H1 (cell line): ENCODE results near the gene XPNPEP2. TPM values are rescaled to one million over a fixed set of nuclear protein-coding genes. Genes with fewer than 3 reads are reported as not detected.

Experiments
- CTCF ChIA-PET: fragments of 300-600 bp; sonication (Branson Sonifier 250); formaldehyde crosslinking; loops from one replicate; lab custom pipeline; 2021; ENCODE audit not compliant: partially characterized antibody; lab: Charles Lee
- POLR2A ChIA-PET: fragments of 300-600 bp; sonication (Branson Sonifier 250); formaldehyde crosslinking; loops from one replicate; lab custom pipeline; 2021; ENCODE audit warnings: inconsistent platforms; ENCODE audit not compliant: partially characterized antibody; lab: Charles Lee
- DNase-seq, 2 experiments: peaks; one replicate each; pipeline versions ENCODE4 v3.0.0 to v3.0.0-alpha.2; 2010 to 2022; ENCODE audit warnings: low spot score in 2 of 2, low read depth in 1 of 2, mixed read lengths in 1 of 2
- FAIRE-seq: peaks from 2 replicates; lab custom pipeline; 2011; peaks lifted over from hg19 to GRCh38; lab: Jason Lieb, UNC
- H2AFZ ChIP-seq: 2 replicates; pipeline ENCODE4 v1.8.1; 2012; ENCODE audit warnings: low read length, inconsistent platforms
- H2AK5ac ChIP-seq: 2 replicates; pipeline ENCODE4 v1.6.1; 2013; ENCODE audit warnings: low read depth, low read length
- H2BK120ac ChIP-seq: replicated peaks from 2 replicates; pipeline ENCODE3; 2013; ENCODE audit warnings: low read depth, low read length, inconsistent platforms
- H2BK12ac ChIP-seq: 2 replicates; pipeline ENCODE4 v1.6.1; 2013; ENCODE audit warnings: low read depth, low read length
- H2BK15ac ChIP-seq: 2 replicates; pipeline ENCODE4 v1.6.1; 2013; ENCODE audit warnings: low read length
- H2BK20ac ChIP-seq: 2 replicates; pipeline ENCODE4 v1.6.1; 2013; ENCODE audit warnings: low read length
- H2BK5ac ChIP-seq: 2 replicates; pipeline ENCODE4 v1.6.1; 2013; ENCODE audit warnings: low read depth, low read length
- H3K14ac ChIP-seq: 2 replicates; pipeline ENCODE4 v1.6.1; 2013; ENCODE audit warnings: inconsistent platforms; ENCODE audit not compliant: insufficient read length
- H3K18ac ChIP-seq: 2 replicates; pipeline ENCODE4 v1.6.1; 2013; ENCODE audit warnings: low read length; ENCODE audit errors: extremely low read depth
- H3K23ac ChIP-seq: 2 replicates; pipeline ENCODE4 v1.6.1; 2013; ENCODE audit warnings: inconsistent platforms; ENCODE audit not compliant: insufficient read length
- H3K23me2 ChIP-seq: 2 replicates; pipeline ENCODE4 v1.6.1; 2013; ENCODE audit warnings: low read depth, low read length
- H3K27ac ChIP-seq: 2 replicates; pipeline ENCODE4 v1.6.1; 2011; ENCODE audit warnings: low read depth, low read length, inconsistent platforms
- H3K27me3 ChIP-seq, 4 experiments: replicated peaks in 1 of 4; 1 replicate in 1 of 4; 2 replicates in 3 of 4; pipeline versions ENCODE4 v1.6.1 to v1.8.1; 2011 to 2013; ENCODE audit warnings: low read length in 3 of 4, mild to moderate bottlenecking in 3 of 4, inconsistent platforms in 2 of 4, mixed read lengths in 2 of 4, moderate library complexity in 1 of 4; ENCODE audit not compliant: control insufficient read depth in 3 of 4, insufficient read depth in 3 of 4; ENCODE audit errors: extremely low read depth in 1 of 4
- H3K36me3 ChIP-seq, 4 experiments: 2 replicates each; pipeline versions ENCODE4 v1.6.1 to v1.8.1; 2011 to 2013; ENCODE audit warnings: mild to moderate bottlenecking in 4 of 4, low read length in 3 of 4, moderate library complexity in 2 of 4, control low read depth in 1 of 4, inconsistent platforms in 1 of 4; ENCODE audit not compliant: insufficient read depth in 4 of 4, control insufficient read depth in 2 of 4
- H3K4ac ChIP-seq: replicated peaks from 2 replicates; pipeline ENCODE3; 2013; ENCODE audit warnings: low read length, low read depth, mixed read lengths, inconsistent platforms; ENCODE audit not compliant: insufficient read length
- H3K4me1 ChIP-seq, 4 experiments: replicated peaks in 1 of 4; 1 replicate in 1 of 4; 2 replicates in 3 of 4; pipeline versions ENCODE4 v1.6.1 to v1.8.1; 2011 to 2013; ENCODE audit warnings: low read length in 3 of 4, inconsistent platforms in 2 of 4, mixed read lengths in 1 of 4; ENCODE audit not compliant: insufficient read depth in 4 of 4, control insufficient read depth in 3 of 4
- H3K4me2 ChIP-seq, 2 experiments: 2 replicates each; pipeline versions ENCODE4 v1.6.1 to v1.8.1; 2011 to 2013; ENCODE audit warnings: low read depth in 2 of 2, low read length in 2 of 2, control low read depth in 1 of 2, inconsistent platforms in 1 of 2, mild to moderate bottlenecking in 1 of 2; ENCODE audit not compliant: insufficient read depth in 1 of 2
- H3K4me3 ChIP-seq, 4 experiments: fragments of 200-600, 300-600 bp in 1 of 4; sonication (generic), shearing (Covaris generic), sonication (Bioruptor Twin) in 1 of 4; 2 replicates each; pipeline versions ENCODE4 v1.5.1 to v1.8.1; 2011 to 2016; ENCODE audit warnings: low read length in 4 of 4, low read depth in 3 of 4, control low read depth in 2 of 4, inconsistent platforms in 2 of 4, mild to moderate bottlenecking in 2 of 4, mixed read lengths in 1 of 4, moderate library complexity in 1 of 4; ENCODE audit not compliant: insufficient read depth in 2 of 4; ENCODE audit errors: extremely low read depth in 1 of 4
- H3K56ac ChIP-seq: replicated peaks from 2 replicates; pipeline ENCODE3; 2013; ENCODE audit warnings: low read depth, mild to moderate bottlenecking, mixed read lengths, low read length, inconsistent platforms; ENCODE audit not compliant: insufficient read length
- H3K79me1 ChIP-seq: 2 replicates; pipeline ENCODE4 v1.6.1; 2013; ENCODE audit warnings: low read depth, low read length, control low read depth
- H3K79me2 ChIP-seq, 2 experiments: 2 replicates each; pipeline versions ENCODE4 v1.6.1 to v1.8.1; 2012 to 2013; ENCODE audit warnings: low read length in 2 of 2, mild to moderate bottlenecking in 2 of 2, inconsistent platforms in 1 of 2; ENCODE audit not compliant: insufficient read depth in 2 of 2, control insufficient read depth in 1 of 2
- H3K9ac ChIP-seq, 4 experiments: replicated peaks in 1 of 4; 1 replicate in 1 of 4; 2 replicates in 3 of 4; pipeline versions ENCODE4 v1.6.1 to v1.8.1; 2011 to 2013; ENCODE audit warnings: low read depth in 3 of 4, low read length in 3 of 4, control low read depth in 2 of 4, mild to moderate bottlenecking in 2 of 4, moderate library complexity in 2 of 4, inconsistent platforms in 1 of 4; ENCODE audit errors: extremely low read depth in 1 of 4
- H3K9me3 ChIP-seq, 2 experiments: 2 replicates each; pipeline versions ENCODE4 v1.6.1 to v1.8.1; 2012 to 2013; ENCODE audit warnings: mild to moderate bottlenecking in 2 of 2, moderate library complexity in 2 of 2, control low read depth in 1 of 2, inconsistent platforms in 1 of 2, low read depth in 1 of 2, low read length in 1 of 2, mixed read lengths in 1 of 2; ENCODE audit not compliant: insufficient read depth in 2 of 2
- H4K20me1 ChIP-seq, 2 experiments: replicated peaks in 1 of 2; 2 replicates each; pipeline versions ENCODE3 to v1.8.1; 2011 to 2013; ENCODE audit warnings: inconsistent platforms in 2 of 2, low read length in 2 of 2, mild to moderate bottlenecking in 1 of 2; ENCODE audit not compliant: insufficient read depth in 2 of 2, control insufficient read depth in 1 of 2
- H4K5ac ChIP-seq: 2 replicates; pipeline ENCODE4 v1.6.1; 2013; ENCODE audit warnings: low read length, low read depth, mixed read lengths, inconsistent platforms; ENCODE audit not compliant: insufficient read length
- H4K8ac ChIP-seq: 2 replicates; pipeline ENCODE4 v1.8.0; 2013; ENCODE audit warnings: mild to moderate bottlenecking, moderate library complexity, low read length, inconsistent platforms; ENCODE audit not compliant: insufficient read depth; ENCODE audit errors: extremely low read depth
- H4K91ac ChIP-seq: replicated peaks from 2 replicates; pipeline ENCODE3; 2013; ENCODE audit warnings: low read length, mixed read lengths, inconsistent platforms; ENCODE audit not compliant: insufficient read length
- CBX5 ChIP-seq: fragments of 300-800, 300-1000 bp; sonication (generic); IDR thresholded peaks from 2 replicates; pipeline ENCODE4 v1.7.1; 2016; ENCODE audit warnings: antibody characterized with exemption, low read length, low read depth
- CEBPB ChIP-seq: IDR thresholded peaks from 2 replicates; pipeline ENCODE4 v1.6.1; 2012; ENCODE audit warnings: low read depth, low read length
- CHD1 ChIP-seq: IDR thresholded peaks from 2 replicates; pipeline ENCODE4 v1.6.1; 2012; ENCODE audit warnings: low read depth, low read length, improper control_type of control experiment
- EZH2 ChIP-seq: fragments of 200-600 bp; sonication (generic); IDR thresholded peaks from 2 replicates; pipeline ENCODE4 v1.7.1; 2012; ENCODE audit warnings: low read depth, mild to moderate bottlenecking, moderate library complexity, low read length, inconsistent platforms; ENCODE audit not compliant: severe bottlenecking
- HDAC6 ChIP-seq: IDR thresholded peaks from one replicate; pipeline ENCODE4 v1.7.1; 2012; ENCODE audit warnings: low read depth, mild to moderate bottlenecking, inconsistent platforms, low read length, moderate library complexity
- JUN ChIP-seq: IDR thresholded peaks from 2 replicates; pipeline ENCODE4 v1.6.1; 2011; ENCODE audit warnings: low read depth, mild to moderate bottlenecking, improper control_type of control experiment, low read length
- POLR2A ChIP-seq, 2 experiments: IDR thresholded peaks; 1 replicate in 1 of 2; 2 replicates in 1 of 2; pipeline ENCODE4 v1.6.1; 2011; ENCODE audit warnings: low read depth in 2 of 2, low read length in 2 of 2, mild to moderate bottlenecking in 2 of 2; ENCODE audit errors: control extremely low read depth in 1 of 2
- POLR2AphosphoS5 ChIP-seq: IDR thresholded peaks from 2 replicates; pipeline ENCODE4 v1.6.1; 2011; ENCODE audit warnings: low read depth, low read length
- SAP30 ChIP-seq: fragments of 300-600 bp; sonication (generic); IDR thresholded peaks from 2 replicates; pipeline ENCODE4 v1.7.1; 2012; ENCODE audit warnings: low read length, moderate library complexity, mild to moderate bottlenecking, inconsistent platforms; ENCODE audit not compliant: insufficient read depth, insufficient replicate concordance
- TAF7 ChIP-seq: optimal IDR thresholded peaks from 2 replicates; pipeline ENCODE3; 2011; ENCODE audit warnings: low read depth, mild to moderate bottlenecking, inconsistent platforms, low read length, moderate library complexity, borderline replicate concordance
- WGBS, 2 experiments: shearing (Covaris generic) in 1 of 2; methylation state at CpG; one replicate each; pipeline versions ENCODE4 v1.1.6 to v1.1.7; 2013 to 2015; ENCODE audit warnings: low lambda C conversion rate in 2 of 2, mixed read lengths in 2 of 2, inconsistent platforms in 1 of 2, low coverage in 1 of 2, missing lambda C conversion rate in 1 of 2; ENCODE audit not compliant: insufficient replicate concordance in 2 of 2, insufficient coverage in 1 of 2, insufficient read length in 1 of 2; ENCODE audit errors: extremely low coverage in 1 of 2, missing lambda C conversion rate in 1 of 2; 5-methylcytosine and 5-hydroxymethylcytosine counted together
- polyA plus RNA-seq, 7 experiments: library from polyadenylated mRNA; depleted of rRNA in 3 of 7; stranded (reverse) in 5 of 7; unstranded in 2 of 7; fragments of >200 nt in 5 of 7; fragments of 200-250 nt in 2 of 7; gene quantifications; 1 replicate in 5 of 7; 2 replicates in 1 of 7; 4 replicates in 1 of 7; pipeline versions ENCODE4 v1.2.1 to v1.2.3, GENCODE V29; 2011 to 2013; ENCODE audit warnings: missing spikeins in 2 of 7, mixed read lengths in 2 of 7
- total RNA-seq: library from RNA; stranded (reverse); fragmentation: NEBNext Ultra II Directional; extraction: Animal tissue kit (Norgen Biotek cat#: 25700); gene quantifications from 2 replicates; pipeline ENCODE4 v1.2.1, GENCODE V29; 2021

Gene XPNPEP2
- total and polyA plus RNA-seq, 2 of the 8 experiments (the other 6 are each of a cell fraction or from before 2014, with no cell fraction given) = 0.27 TPM; not detected in 1

DNA sequence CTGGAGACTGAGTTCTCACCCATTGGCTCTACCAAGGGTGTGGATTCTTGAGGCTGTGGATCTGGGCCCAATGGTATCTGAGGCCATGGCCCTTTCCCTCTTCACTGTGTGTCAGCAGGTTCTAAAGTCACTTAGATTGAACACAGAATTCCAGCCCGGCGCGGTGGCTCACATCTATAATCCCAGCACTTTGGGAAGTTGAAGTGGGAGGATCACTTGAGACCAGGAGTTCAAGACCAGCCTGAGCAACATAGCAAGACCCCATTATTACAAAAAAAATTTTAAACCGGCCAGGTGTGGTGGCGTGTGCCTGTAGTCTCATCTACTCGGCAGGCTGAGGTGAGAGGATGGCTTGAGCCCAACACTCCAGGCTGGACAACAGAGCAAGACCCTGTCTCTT, 18.0 kb upstream of the XPNPEP2 start:
- CTCF ChIA-PET = interaction anchor here (0.6 to 11.8 kb wide), 4 partner anchors 35 to 779 kb away, joined by 3 to 144 read pairs (median 3); no protein-coding TSS in a partner anchor
- no peak overlapping the region for H3K14ac ChIP-seq
- no peak for FAIRE-seq
- TF ChIP-seq JUN (no peak), EZH2 (no peak), TAF7 (no peak), CHD1 (no peak), POLR2AphosphoS5 (no peak), CEBPB (no peak), HDAC6 (no peak), POLR2A (IDR thresholded peaks at IDR 0.05; ENCODE audit: control extremely low read depth in 1 of 2, low read depth in 2 of 2, low read length in 2 of 2) (no peak), SAP30 (no peak), CBX5 (no peak)

More for the DNA sequence above, 18.0 kb upstream of the XPNPEP2 start:
- DNase-seq = no peak
- H4K8ac ChIP-seq = no peak overlapping the region
- H3K4me2 ChIP-seq = no peak overlapping the region
- no peak overlapping the region for H3K27ac ChIP-seq
- no peak overlapping the region for H2BK12ac ChIP-seq
- no peaks in the 10 kb centered on the region for H3K79me2 ChIP-seq
- no peak overlapping the region for H2BK120ac ChIP-seq
- H2BK15ac ChIP-seq = no peak overlapping the region
- no peak overlapping the region for H2AFZ ChIP-seq
- H3K4me1 ChIP-seq = peaks cover 5 to 12% (median 7%) of the 10 kb centered on the region in 4 experiments
- H4K20me1 ChIP-seq = no peaks in the 10 kb centered on the region
- H4K5ac ChIP-seq = no peak overlapping the region
- H3K23ac ChIP-seq = no peak overlapping the region
- no peaks in the 10 kb centered on the region for H3K23me2 ChIP-seq
- no peak overlapping the region for H2BK5ac ChIP-seq
- no peaks in the 10 kb centered on the region for H3K79me1 ChIP-seq
- no peak overlapping the region for H3K4me3 ChIP-seq
- no peak overlapping the region; the same call in 1 of the 2 replicates for H2BK20ac ChIP-seq
- H3K36me3 ChIP-seq = no peaks in the 10 kb centered on the region
- no peak overlapping the region for H4K91ac ChIP-seq
- WGBS, 2 experiments = 91% methylated on average over 6 of the region's 6 CpGs; no CpG with 5 or more reads in 1 of the 2 experiments
- no peak overlapping the region for H3K56ac ChIP-seq
- H3K9me3 ChIP-seq = no peaks in the 10 kb centered on the region
- H3K9ac ChIP-seq = no peak overlapping the region
- H3K4ac ChIP-seq = no peak overlapping the region
- H3K27me3 ChIP-seq = no peaks in the 10 kb centered on the region
- no peak overlapping the region for H2AK5ac ChIP-seq
- POLR2A ChIA-PET = no interaction called here
- H3K18ac ChIP-seq = no peak overlapping the region
